HepG2 (cell line): ENCODE data around the gene ACCS. TPM values are rescaled to one million over a fixed set of nuclear protein-coding genes. Genes with fewer than 3 reads are reported as not detected.

Experiments used
- ATAC-seq: fragments of 200-7000 bp; cut with Tn5 transposase; 3 replicates; pipeline ENCODE4 v1.9.1; 2020; ENCODE audit warnings: mild to moderate bottlenecking, moderate library complexity
- BruUV-seq: library from RNA; stranded (reverse); fragments of 400-500 nt; replicated peaks from 2 replicates; lab custom pipeline; 2021; lab: Mats Ljungman, UMichigan
- CTCF ChIA-PET: fragments of 300-600 bp; formaldehyde crosslinking; extraction: SDS; loops from one replicate; lab custom pipeline; 2021; ENCODE audit warnings: low total read pairs, inconsistent platforms, low intra/inter-chr PET ratio; lab: Yijun Ruan, JAX
- POLR2A ChIA-PET: fragments of 350-600 bp; sonication (Branson Sonifier 250); formaldehyde crosslinking; loops from one replicate; lab custom pipeline; 2020; ENCODE audit warnings: antibody characterized with exemption, inconsistent platforms; lab: Yijun Ruan, JAX
- DNase-seq: peaks from one replicate; pipeline ENCODE4 v3.0.0-alpha.2; 2015; ENCODE audit warnings: low spot score
- FAIRE-seq: peaks from 3 replicates; lab custom pipeline; 2011; peaks lifted over from hg19 to GRCh38; lab: Jason Lieb, UNC
- H2AFZ ChIP-seq: one replicate; pipeline ENCODE4 v1.6.1; 2011; ENCODE audit warnings: low read length, inconsistent platforms
- H3K27ac ChIP-seq: fragments of 300-600 bp; 3 replicates; pipeline ENCODE4 v1.8.0; 2011; ENCODE audit warnings: mixed run types, mild to moderate bottlenecking, mixed read lengths, low read length, inconsistent platforms; ENCODE audit not compliant: insufficient read depth; ENCODE audit errors: extremely low read length
- H3K27me3 ChIP-seq, 2 experiments: fragments of 200-600 bp in 1 of 2; 2 replicates in 1 of 2; 3 replicates in 1 of 2; pipeline versions ENCODE4 v1.6.0 to v1.8.0; 2011; ENCODE audit warnings: low read length in 2 of 2, mild to moderate bottlenecking in 2 of 2, moderate library complexity in 2 of 2, inconsistent platforms in 1 of 2; ENCODE audit not compliant: insufficient read depth in 2 of 2, control insufficient read depth in 1 of 2
- H3K36me3 ChIP-seq, 2 experiments: fragments of 200-600 bp in 1 of 2; replicated peaks in 1 of 2; 2 replicates in 1 of 2; 3 replicates in 1 of 2; pipeline versions ENCODE4 v1.5.1 to v1.8.0; 2011; ENCODE audit warnings: low read length in 2 of 2, inconsistent platforms in 1 of 2; ENCODE audit not compliant: insufficient read depth in 2 of 2, control insufficient read depth in 1 of 2
- H3K4me1 ChIP-seq: 2 replicates; pipeline ENCODE4 v1.5.1; 2012; ENCODE audit warnings: low read length, inconsistent platforms; ENCODE audit not compliant: insufficient read depth
- H3K4me2 ChIP-seq: 2 replicates; pipeline ENCODE4 v1.6.0; 2011; ENCODE audit warnings: low read depth, low read length, inconsistent platforms
- H3K4me3 ChIP-seq, 3 experiments: fragments of 200-600 bp in 1 of 3; sonication (generic), shearing (Covaris generic) in 1 of 3; replicated peaks in 1 of 3; 2 replicates each; pipeline ENCODE4 v1.5.1; 2011 to 2016; ENCODE audit warnings: low read length in 3 of 3, inconsistent platforms in 2 of 3, low read depth in 2 of 3, mild to moderate bottlenecking in 2 of 3, control low read depth in 1 of 3, mixed read lengths in 1 of 3; ENCODE audit not compliant: insufficient read depth in 1 of 3
- H3K79me2 ChIP-seq: one replicate; pipeline ENCODE4 v1.6.1; 2011; ENCODE audit warnings: low read length, inconsistent platforms; ENCODE audit not compliant: insufficient read depth
- H3K9ac ChIP-seq: 2 replicates; pipeline ENCODE4 v1.6.0; 2011; ENCODE audit warnings: mild to moderate bottlenecking, low read depth, low read length, inconsistent platforms; ENCODE audit not compliant: insufficient read depth
- H3K9me3 ChIP-seq: 2 replicates; pipeline ENCODE4 v1.5.1; 2012; ENCODE audit warnings: mild to moderate bottlenecking, low read length
- H4K20me1 ChIP-seq: 2 replicates; pipeline ENCODE4 v1.6.0; 2011; ENCODE audit warnings: inconsistent platforms, mild to moderate bottlenecking, low read length, moderate library complexity; ENCODE audit not compliant: insufficient read depth
- HNF1A ChIP-seq, 2 experiments: sonication (generic) in 1 of 2; formaldehyde crosslinking in 1 of 2; IDR thresholded peaks; 2 replicates each; pipeline versions ENCODE4 v1.4.0 to v1.6.1; 2016 to 2020; ENCODE audit warnings: borderline replicate concordance in 1 of 2, low read depth in 1 of 2, mild to moderate bottlenecking in 1 of 2, missing genetic modification reagents in 1 of 2
- KLF9 ChIP-seq: IDR thresholded peaks from 2 replicates; pipeline ENCODE4 v1.6.1; 2016; ENCODE audit warnings: low read depth
- NFE2L2 ChIP-seq: fragments of 150-350 bp; IDR thresholded peaks from 2 replicates; pipeline ENCODE4 v1.6.1; 2014; ENCODE audit warnings: low read length
- NFKB2 ChIP-seq: sonication (generic); formaldehyde crosslinking; IDR thresholded peaks from 2 replicates; pipeline ENCODE4 v1.4.0; 2020; ENCODE audit warnings: missing genetic modification reagents, borderline replicate concordance
- PLRG1 ChIP-seq: fragments of 450-650 bp; conservative IDR thresholded peaks from 2 replicates; pipeline ENCODE4 v1.6.1; 2016
- THAP8 ChIP-seq: sonication (generic); formaldehyde crosslinking; IDR thresholded peaks from 2 replicates; pipeline ENCODE4 v1.5.1; 2020; ENCODE audit warnings: missing genetic modification reagents, mild to moderate bottlenecking, borderline replicate concordance
- ZIK1 ChIP-seq: sonication (generic); formaldehyde crosslinking; IDR thresholded peaks from 2 replicates; pipeline ENCODE4 v1.5.0; 2020; ENCODE audit warnings: mild to moderate bottlenecking, low read depth, missing genetic modification reagents, borderline replicate concordance
- ZNF124 ChIP-seq: sonication (generic); formaldehyde crosslinking; IDR thresholded peaks from 2 replicates; pipeline ENCODE4 v1.4.0; 2020; ENCODE audit warnings: missing genetic modification reagents
- ZNF136 ChIP-seq: sonication (generic); formaldehyde crosslinking; IDR thresholded peaks from 2 replicates; pipeline ENCODE4 v1.8.1; 2022; ENCODE audit warnings: low read depth, mild to moderate bottlenecking, moderate library complexity, missing genetic modification reagents
- ZNF788 ChIP-seq: sonication (generic); formaldehyde crosslinking; IDR thresholded peaks from 2 replicates; pipeline ENCODE4 v1.5.0; 2020; ENCODE audit warnings: mild to moderate bottlenecking, missing genetic modification reagents, borderline replicate concordance
- WGBS: methylation state at CpG from one replicate; pipeline ENCODE4 v1.1.6; 2017; ENCODE audit warnings: low lambda C conversion rate; 5-methylcytosine and 5-hydroxymethylcytosine counted together
- in situ Hi-C: cut with HindIII; loops from 2 replicates; pipeline ENCODE4 v1.10.0; 2017; ENCODE audit warnings: low pct_unique_long_range_greater_than_20kb; ENCODE audit not compliant: extremely low pct_ligation_motif_present
- intact Hi-C: fragments of 100-400 bp; cut with micrococcal nuclease; formaldehyde crosslinking; loops from one replicate; pipeline ENCODE4 v1.10.0; 2022; ENCODE audit not compliant: unreplicated experiment
- polyA plus RNA-seq, 8 experiments: library from polyadenylated mRNA; depleted of rRNA in 3 of 8; stranded (reverse) in 7 of 8; unstranded in 1 of 8; fragments of >200 nt; fragmentation: Illumina TruSeq in 4 of 8; extraction: Trizol in 4 of 8; gene quantifications; 2 replicates each; pipeline versions ENCODE4 v1.2.1 to v1.2.3, GENCODE V29; 2011 to 2016; ENCODE audit warnings: low read depth in 4 of 8, missing spikeins in 1 of 8, mixed read lengths in 1 of 8; ENCODE audit not compliant: insufficient read depth in 1 of 8
- total RNA-seq, 5 experiments: library from RNA; depleted of rRNA; stranded (reverse); fragments of >200 nt; fragmentation: Illumina TruSeq; extraction: Trizol; gene quantifications; 2 replicates each; pipeline ENCODE4 v1.2.3, GENCODE V29; 2016; ENCODE audit warnings: low read depth in 1 of 5
- TF ChIP-seq, protein P1 (sequence below), 2 experiments: sonication (generic) in 1 of 2; formaldehyde crosslinking in 1 of 2; IDR thresholded peaks; 2 replicates each; pipeline versions ENCODE4 v1.6.1 to v1.9.0; 2014 to 2022; ENCODE audit warnings: antibody characterized with exemption in 1 of 2, borderline replicate concordance in 1 of 2, inconsistent platforms in 1 of 2, low read depth in 1 of 2, missing genetic modification reagents in 1 of 2

Gene ACCS
- total and polyA plus RNA-seq, 2 of the 13 experiments (the other 11 are each of a cell fraction or from before 2014, with no cell fraction given): 0.55 to 0.59 TPM

GRCh38 chr11:44088871-44089270, 22.8 kb downstream of the ACCS start:
- CTCF ChIA-PET: no interaction called here
- H3K79me2 ChIP-seq: no peaks in the 10 kb centered on the region
- H3K27me3 ChIP-seq: no peaks in the 10 kb centered on the region
- intact Hi-C loops: no loop called here
- TF ChIP-seq ZNF136 (CRISPR knock-in tag) (no peak), ZIK1 (CRISPR knock-in tag) (no peak), HNF1A (IDR thresholded peaks at IDR 0.05; ENCODE audit: low read depth) (no peak), HNF1A (CRISPR knock-in tag; IDR thresholded peaks at IDR 0.05; ENCODE audit: borderline replicate concordance) (no peak), PLRG1 (no peak), ZNF788 (CRISPR knock-in tag) (no peak), THAP8 (CRISPR knock-in tag) (no peak), NFE2L2 (no peak), KLF9 (CRISPR knock-in tag) (no peak), ZNF124 (CRISPR knock-in tag) (no peak), NFKB2 (CRISPR knock-in tag) (no peak)
- TF ChIP-seq, protein P1, sequence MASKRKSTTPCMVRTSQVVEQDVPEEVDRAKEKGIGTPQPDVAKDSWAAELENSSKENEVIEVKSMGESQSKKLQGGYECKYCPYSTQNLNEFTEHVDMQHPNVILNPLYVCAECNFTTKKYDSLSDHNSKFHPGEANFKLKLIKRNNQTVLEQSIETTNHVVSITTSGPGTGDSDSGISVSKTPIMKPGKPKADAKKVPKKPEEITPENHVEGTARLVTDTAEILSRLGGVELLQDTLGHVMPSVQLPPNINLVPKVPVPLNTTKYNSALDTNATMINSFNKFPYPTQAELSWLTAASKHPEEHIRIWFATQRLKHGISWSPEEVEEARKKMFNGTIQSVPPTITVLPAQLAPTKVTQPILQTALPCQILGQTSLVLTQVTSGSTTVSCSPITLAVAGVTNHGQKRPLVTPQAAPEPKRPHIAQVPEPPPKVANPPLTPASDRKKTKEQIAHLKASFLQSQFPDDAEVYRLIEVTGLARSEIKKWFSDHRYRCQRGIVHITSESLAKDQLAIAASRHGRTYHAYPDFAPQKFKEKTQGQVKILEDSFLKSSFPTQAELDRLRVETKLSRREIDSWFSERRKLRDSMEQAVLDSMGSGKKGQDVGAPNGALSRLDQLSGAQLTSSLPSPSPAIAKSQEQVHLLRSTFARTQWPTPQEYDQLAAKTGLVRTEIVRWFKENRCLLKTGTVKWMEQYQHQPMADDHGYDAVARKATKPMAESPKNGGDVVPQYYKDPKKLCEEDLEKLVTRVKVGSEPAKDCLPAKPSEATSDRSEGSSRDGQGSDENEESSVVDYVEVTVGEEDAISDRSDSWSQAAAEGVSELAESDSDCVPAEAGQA (IDR thresholded peaks at IDR 0.05; ENCODE audit: low read depth): no peak
- TF ChIP-seq, protein P1 (CRISPR knock-in tag; IDR thresholded peaks at IDR 0.05; ENCODE audit: borderline replicate concordance): no peak
- no peak for FAIRE-seq
- no peak for DNase-seq
- no peaks in the 10 kb centered on the region for H3K36me3 ChIP-seq
- in situ Hi-C loops: no loop called here
- no peak overlapping the region for H3K27ac ChIP-seq
- H3K4me3 ChIP-seq: no peak overlapping the region
- H3K9me3 ChIP-seq: no peaks in the 10 kb centered on the region
- POLR2A ChIA-PET: no interaction called here
- WGBS: 15% methylated on average over 4 of the region's 4 CpGs
- no peak for ATAC-seq
- no peaks in the 10 kb centered on the region for H4K20me1 ChIP-seq
- H3K9ac ChIP-seq: no peak overlapping the region
- H3K4me1 ChIP-seq: no peaks in the 10 kb centered on the region
- no TSS peak for BruUV-seq
- no peak overlapping the region for H3K4me2 ChIP-seq
- H2AFZ ChIP-seq: no peak overlapping the region
